Measurements from ENCODE around the gene DUSP5. TPM values are rescaled to one million over a fixed set of nuclear protein-coding genes. Genes with fewer than 3 reads are reported as not detected.

Gene DUSP5
- total and polyA plus RNA-seq, 7 donors, result 3.6 to 42.1 (median 12.0) TPM

DNA sequence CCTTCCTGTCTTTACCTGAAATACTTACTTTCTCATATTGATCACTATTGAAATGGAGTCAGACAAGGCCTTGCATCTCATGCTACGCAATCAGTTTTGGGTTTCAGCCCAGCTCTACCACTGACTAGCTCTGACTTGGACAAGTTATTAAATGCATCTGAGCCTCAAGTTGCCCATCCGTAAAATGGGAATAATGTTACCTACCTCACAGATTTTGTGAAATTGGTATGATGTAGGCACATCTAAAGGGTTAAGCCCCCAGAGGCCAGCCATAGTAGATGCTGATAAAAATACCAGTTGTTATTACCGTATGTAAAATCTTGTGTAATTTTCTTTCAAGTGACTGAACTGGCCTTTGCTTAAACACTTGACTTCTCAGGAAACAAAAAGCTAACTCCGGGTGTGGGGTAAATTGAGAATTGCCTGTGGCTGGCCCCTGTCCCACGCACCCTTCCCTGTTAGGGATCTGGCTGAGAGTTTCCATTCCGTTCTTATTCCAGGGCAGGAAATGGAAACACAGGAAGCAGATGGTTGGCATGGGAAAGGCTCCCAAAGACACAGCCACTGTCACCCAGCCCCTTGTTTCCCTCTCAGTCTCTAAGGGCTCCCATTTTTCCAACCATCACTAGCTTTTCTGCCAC, 7.5 kb downstream of the DUSP5 start:
- no peaks in the 10 kb centered on the region for H3K27me3 ChIP-seq
- 79 to 89% methylated on average over 6 of the region's 6 CpGs for WGBS, 2 donors
- TF ChIP-seq, protein P1, sequence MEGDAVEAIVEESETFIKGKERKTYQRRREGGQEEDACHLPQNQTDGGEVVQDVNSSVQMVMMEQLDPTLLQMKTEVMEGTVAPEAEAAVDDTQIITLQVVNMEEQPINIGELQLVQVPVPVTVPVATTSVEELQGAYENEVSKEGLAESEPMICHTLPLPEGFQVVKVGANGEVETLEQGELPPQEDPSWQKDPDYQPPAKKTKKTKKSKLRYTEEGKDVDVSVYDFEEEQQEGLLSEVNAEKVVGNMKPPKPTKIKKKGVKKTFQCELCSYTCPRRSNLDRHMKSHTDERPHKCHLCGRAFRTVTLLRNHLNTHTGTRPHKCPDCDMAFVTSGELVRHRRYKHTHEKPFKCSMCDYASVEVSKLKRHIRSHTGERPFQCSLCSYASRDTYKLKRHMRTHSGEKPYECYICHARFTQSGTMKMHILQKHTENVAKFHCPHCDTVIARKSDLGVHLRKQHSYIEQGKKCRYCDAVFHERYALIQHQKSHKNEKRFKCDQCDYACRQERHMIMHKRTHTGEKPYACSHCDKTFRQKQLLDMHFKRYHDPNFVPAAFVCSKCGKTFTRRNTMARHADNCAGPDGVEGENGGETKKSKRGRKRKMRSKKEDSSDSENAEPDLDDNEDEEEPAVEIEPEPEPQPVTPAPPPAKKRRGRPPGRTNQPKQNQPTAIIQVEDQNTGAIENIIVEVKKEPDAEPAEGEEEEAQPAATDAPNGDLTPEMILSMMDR (IDR thresholded peaks at IDR 0.05), result no peak
- TF ChIP-seq POLR2A (IDR thresholded peaks at IDR 0.05), result no peak
- no peak for TF ChIP-seq POLR2AphosphoS5 (IDR thresholded peaks at IDR 0.05)
- intact Hi-C loops (cut with DNase I), result no loop called here
- peak overlapping the region; percentile 73 to 98 (median 97) for H3K27ac ChIP-seq
- no peaks in the 10 kb centered on the region for H3K9me3 ChIP-seq
- peaks cover 0 to 25% (median 10%) of the 10 kb centered on the region in 4 donors for H3K36me3 ChIP-seq
- H3K4me3 ChIP-seq, result no peak overlapping the region
- peaks cover 0 to 75% (median 63%) of the 10 kb centered on the region in 4 donors for H3K4me1 ChIP-seq
- no peak for DNase-seq

DNA sequence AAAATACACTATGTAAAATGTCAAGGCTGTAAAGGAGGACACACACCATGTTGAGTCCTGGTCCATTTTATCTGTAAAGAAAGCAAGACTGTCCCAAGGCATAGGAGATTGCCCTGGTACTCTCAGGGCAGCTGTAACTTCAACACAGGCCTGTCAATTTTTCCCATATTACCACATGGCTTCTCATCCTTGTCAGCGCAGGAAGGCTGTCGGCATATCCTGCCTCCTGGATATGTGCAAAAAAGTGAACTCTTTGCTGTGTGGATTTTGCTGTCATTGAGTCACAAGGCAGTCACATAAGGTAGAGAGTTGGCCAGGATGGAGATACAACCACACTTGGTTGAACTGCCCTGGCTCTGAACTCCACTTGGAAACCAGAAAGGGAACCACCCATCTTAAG, 8.7 kb downstream of the DUSP5 start:
- Histone ChIP-seq H3K4me3 (no peak overlapping the region), H3K27me3 (no peaks in the 10 kb centered on the region), H3K27ac (no peak overlapping the region), H3K9me3 (no peaks in the 10 kb centered on the region), H3K4me1 (peaks cover 0 to 63% (median 51%) of the 10 kb centered on the region in 4 donors), H3K36me3 (peaks cover 0 to 36% (median 16%) of the 10 kb centered on the region in 4 donors)
- no peak for DNase-seq
- 97% methylated on average over 2 of the region's 2 CpGs for WGBS, 2 donors
- TF ChIP-seq, protein P1 (IDR thresholded peaks at IDR 0.05), result no peak
- TF ChIP-seq EP300 (IDR thresholded peaks at IDR 0.05), result no peak
- no peak for TF ChIP-seq POLR2AphosphoS5 (IDR thresholded peaks at IDR 0.05)
- no peak for TF ChIP-seq POLR2A (IDR thresholded peaks at IDR 0.05)
- intact Hi-C loops (cut with DNase I), result no loop called here

DNA sequence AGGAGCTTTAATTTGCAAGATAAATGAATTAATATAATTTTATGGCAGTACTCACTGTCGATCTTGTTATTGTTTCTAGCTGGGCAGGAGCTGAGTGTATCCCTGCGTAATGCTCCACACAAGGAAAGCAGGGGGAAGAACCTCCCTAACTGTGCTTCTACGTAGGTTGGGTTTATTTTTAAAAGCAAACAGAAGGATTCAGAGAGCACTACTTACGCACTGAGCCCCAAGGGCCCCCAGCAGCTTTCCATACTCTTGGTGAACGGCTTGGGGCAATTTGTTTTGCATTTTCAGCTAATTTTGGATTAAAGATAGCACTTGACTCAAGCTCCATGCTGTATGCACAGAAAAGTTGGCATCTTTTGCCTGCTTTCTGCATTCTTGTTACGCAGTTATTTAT, 9.6 kb downstream of the DUSP5 start:
- no peak for TF ChIP-seq POLR2AphosphoS5 (IDR thresholded peaks at IDR 0.05)
- no peak for TF ChIP-seq EP300 (IDR thresholded peaks at IDR 0.05)
- TF ChIP-seq, protein P1 (IDR thresholded peaks at IDR 0.05), result no peak
- TF ChIP-seq POLR2A (IDR thresholded peaks at IDR 0.05), result no peak

DNA sequence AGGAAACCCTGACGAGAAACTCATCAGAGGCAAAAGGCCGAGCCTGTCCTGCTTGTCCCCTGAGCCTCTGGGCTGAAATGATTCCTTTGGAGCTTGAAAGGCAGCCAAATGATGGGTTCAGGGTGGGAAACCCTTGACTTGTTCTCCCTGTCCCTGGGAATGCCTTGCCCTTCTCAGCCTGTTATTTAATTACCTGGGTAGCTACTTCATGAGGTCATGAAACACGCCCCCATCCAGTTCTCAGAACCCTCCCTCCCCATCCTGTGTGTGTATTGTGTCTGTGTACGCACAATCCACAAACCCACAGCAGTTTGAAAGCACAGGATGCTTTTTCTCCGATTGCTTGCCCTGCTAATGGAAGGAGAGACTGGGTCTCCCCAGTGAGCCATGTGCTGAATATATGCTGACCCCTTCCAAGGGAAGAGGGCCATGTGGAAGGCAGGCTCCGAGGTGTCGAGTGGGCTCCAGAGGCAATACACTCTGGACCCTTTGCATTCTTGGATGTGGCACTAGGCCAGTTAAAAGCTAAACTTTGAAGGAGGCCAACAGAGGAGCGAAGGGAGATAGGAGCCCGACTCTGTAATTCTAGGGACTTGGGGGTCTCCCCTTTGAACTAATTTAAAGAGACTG, 10.6 kb downstream of the DUSP5 start:
- 86 to 87% methylated on average over 9 of the region's 9 CpGs for WGBS, 2 donors
- Histone ChIP-seq H3K36me3 (peaks cover 0 to 36% (median 16%) of the 10 kb centered on the region in 4 donors), H3K4me1 (peaks cover 0 to 59% (median 42%) of the 10 kb centered on the region in 4 donors), H3K27ac (peak overlapping the region in 2 of 4 donors; percentile 17 to 46), H3K4me3 (no peak overlapping the region), H3K27me3 (no peaks in the 10 kb centered on the region), H3K9me3 (no peaks in the 10 kb centered on the region)
- peak; percentile 47 for DNase-seq
- TF ChIP-seq POLR2AphosphoS5 (IDR thresholded peaks at IDR 0.05), result peak in 1 of 4 donors; percentile 13
- TF ChIP-seq, protein P1 (IDR thresholded peaks at IDR 0.05), result no peak
- intact Hi-C loops (cut with DNase I), result no loop called here

More for the DNA sequence above, 9.6 kb downstream of the DUSP5 start:
- Histone ChIP-seq H3K9me3 (no peaks in the 10 kb centered on the region), H3K4me1 (peaks cover 0 to 62% (median 48%) of the 10 kb centered on the region in 4 donors), H3K36me3 (peaks cover 0 to 36% (median 16%) of the 10 kb centered on the region in 4 donors), H3K27ac (peak overlapping the region in 2 of 4 donors; percentile 0 to 1), H3K4me3 (no peak overlapping the region), H3K27me3 (no peaks in the 10 kb centered on the region)
- intact Hi-C loops (cut with DNase I), result no loop called here
- DNase-seq, result no peak
- 91 to 93% methylated on average over 6 of the region's 6 CpGs for WGBS, 2 donors

Measured in sigmoid colon (tissue), 7 donors.